B cell (primary cell): Measurements from ENCODE around the gene NBDY. TPM values are rescaled to one million over a fixed set of nuclear protein-coding genes. Genes with fewer than 3 reads are reported as not detected.

Source experiments
- ATAC-seq: fragments of 200-7000 bp; cut with Tn5 transposase; one replicate; pipeline ENCODE4 v1.10.0; 2021; ENCODE audit warnings: low read depth, mild to moderate bottlenecking, moderate number of reproducible peaks, moderate library complexity
- CTCF ChIA-PET: fragments of 350-600 bp; sonication (Branson Sonifier 250); formaldehyde crosslinking; loops from one replicate; lab custom pipeline; 2021; ENCODE audit warnings: antibody characterized with exemption, inconsistent platforms; lab: Charles Lee
- POLR2A ChIA-PET: fragments of 350-600 bp; sonication (Branson Sonifier 250); formaldehyde crosslinking; loops from one replicate; lab custom pipeline; 2021; ENCODE audit warnings: antibody characterized with exemption; lab: Charles Lee
- DNase-seq: peaks from one replicate; pipeline ENCODE4 v3.0.0; 2013
- H2AFZ ChIP-seq: 2 replicates; pipeline ENCODE4 v1.6.1; 2012; ENCODE audit warnings: mild to moderate bottlenecking, low read depth, low read length; ENCODE audit not compliant: insufficient read depth, poor library complexity, severe bottlenecking
- H3K27ac ChIP-seq, 2 donors: 1 replicate in 1 of 2; 2 replicates in 1 of 2; pipeline ENCODE4 v1.5.1; 2012 to 2013; ENCODE audit warnings: low read length in 2 of 2, mild to moderate bottlenecking in 2 of 2, moderate library complexity in 1 of 2
- H3K27me3 ChIP-seq, 4 experiments: fragments of 200-600 bp in 1 of 4; sonication (generic) in 1 of 4; replicated peaks in 1 of 4; 1 replicate in 2 of 4; 2 replicates in 2 of 4; pipeline versions ENCODE4 v1.6.1 to v1.7.0; 2013 to 2016; ENCODE audit warnings: low read length in 3 of 4, mild to moderate bottlenecking in 2 of 4, mixed read lengths in 1 of 4, moderate library complexity in 1 of 4; ENCODE audit not compliant: insufficient read depth in 4 of 4, control insufficient read depth in 3 of 4; ENCODE audit errors: control extremely low read depth in 1 of 4
- H3K36me3 ChIP-seq, 2 experiments: replicated peaks in 1 of 2; 1 replicate in 1 of 2; 2 replicates in 1 of 2; pipeline versions ENCODE4 v1.6.1 to v1.7.1; 2013; ENCODE audit warnings: low read length in 1 of 2; ENCODE audit not compliant: insufficient read depth in 2 of 2, control insufficient read depth in 1 of 2; ENCODE audit errors: control extremely low read depth in 1 of 2, extremely low read depth in 1 of 2
- H3K4me1 ChIP-seq, 2 donors: fragments of 200-600 bp in 1 of 2; sonication (generic) in 1 of 2; 1 replicate in 1 of 2; 2 replicates in 1 of 2; pipeline versions ENCODE4 v1.5.1 to v1.6.1; 2013 to 2017; ENCODE audit warnings: low read length in 2 of 2; ENCODE audit not compliant: control insufficient read depth in 2 of 2, insufficient read depth in 2 of 2
- H3K4me2 ChIP-seq: replicated peaks from 2 replicates; pipeline ENCODE3; 2012; ENCODE audit warnings: mild to moderate bottlenecking, low read depth, low read length; ENCODE audit not compliant: poor library complexity, severe bottlenecking
- H3K4me3 ChIP-seq, 5 experiments: fragments of 200-600 bp in 1 of 5; sonication (generic) in 1 of 5; 1 replicate in 3 of 5; 2 replicates in 2 of 5; pipeline versions ENCODE4 v1.5.1 to v1.7.0; 2011 to 2016; ENCODE audit warnings: low read length in 4 of 5, mild to moderate bottlenecking in 4 of 5, low read depth in 2 of 5, control low read depth in 1 of 5, moderate library complexity in 1 of 5; ENCODE audit not compliant: insufficient read depth in 1 of 5; ENCODE audit errors: control extremely low read depth in 1 of 5, extremely low read depth in 1 of 5
- H3K79me2 ChIP-seq: fragments of 200-600 bp; sonication (generic); one replicate; pipeline ENCODE4 v1.6.0; 2016; ENCODE audit warnings: low read length; ENCODE audit not compliant: control insufficient read depth, insufficient read depth
- H3K9ac ChIP-seq: fragments of 200-600 bp; sonication (generic); 2 replicates; pipeline ENCODE4 v1.6.1; 2017; ENCODE audit warnings: mild to moderate bottlenecking, low read length, moderate library complexity
- H3K9me3 ChIP-seq, 3 donors: one replicate each; pipeline versions ENCODE4 v1.6.1 to v1.7.1; 2013; ENCODE audit warnings: low read length in 2 of 3; ENCODE audit not compliant: control insufficient read depth in 2 of 3, insufficient read depth in 1 of 3; ENCODE audit errors: control extremely low read depth in 1 of 3
- H4K20me1 ChIP-seq: 2 replicates; pipeline ENCODE4 v1.6.0; 2012; ENCODE audit warnings: mild to moderate bottlenecking, low read length; ENCODE audit not compliant: insufficient read depth, control insufficient read depth, poor library complexity, severe bottlenecking
- H3K27ac Mint-ChIP-seq: one replicate; pipeline ENCODE4 v1.8.0; 2021; ENCODE audit warnings: mixed read lengths
- H3K27me3 Mint-ChIP-seq: one replicate; pipeline ENCODE4 v1.8.0; 2021; ENCODE audit warnings: mixed read lengths
- H3K4me1 Mint-ChIP-seq: one replicate; pipeline ENCODE4 v1.8.0; 2021; ENCODE audit warnings: mixed read lengths
- H3K4me3 Mint-ChIP-seq: one replicate; pipeline ENCODE4 v1.8.0; 2021; ENCODE audit warnings: mixed read lengths
- H3K9me3 Mint-ChIP-seq: one replicate; pipeline ENCODE4 v1.8.0; 2022; ENCODE audit warnings: mixed read lengths; ENCODE audit not compliant: insufficient read depth
- EZH2 ChIP-seq: IDR thresholded peaks from 2 replicates; pipeline ENCODE4 v1.6.1; 2012; ENCODE audit warnings: borderline replicate concordance, low read depth, mild to moderate bottlenecking, moderate library complexity, low read length; ENCODE audit not compliant: insufficient read depth, poor library complexity, severe bottlenecking
- WGBS: methylation state at CpG from one replicate; pipeline ENCODE4 v1.1.5; 2013; ENCODE audit warnings: missing lambda C conversion rate; ENCODE audit not compliant: insufficient coverage; 5-methylcytosine and 5-hydroxymethylcytosine counted together
- intact Hi-C: fragments of 100-400 bp; cut with micrococcal nuclease; formaldehyde crosslinking; loops from one replicate; pipeline ENCODE4 v1.10.0; 2022
- polyA plus RNA-seq: library from polyadenylated mRNA; depleted of rRNA; stranded (reverse); fragments of >200 nt; gene quantifications from 2 replicates; pipeline ENCODE4 v1.2.3, GENCODE V29; 2012
- total RNA-seq, 2 donors: library from RNA; stranded (reverse); fragments of 120-200 nt in 1 of 2; gene quantifications; 1 replicate in 1 of 2; 2 replicates in 1 of 2; pipeline versions ENCODE4 v1.2.3 to v1.2.4, GENCODE V29; 2013 to 2022
- TF ChIP-seq, protein P1 (sequence below): fragments of 200-600 bp; IDR thresholded peaks from one replicate; pipeline ENCODE4 v1.8.0; 2022; ENCODE audit warnings: antibody characterized with exemption, mild to moderate bottlenecking

NBDY gene
- total and polyA plus RNA-seq, 2 donors (not counting 1 experiment from before 2014, with no cell fraction given): 26.7 to 36.5 TPM

- DNase-seq (peak; percentile 62), ATAC-seq (peak; percentile 35)
- Histone ChIP-seq H3K9ac (no peak overlapping the region), H3K27ac (no peak overlapping the region), H3K79me2 (peaks cover 45% of the 10 kb centered on the region), H3K4me3 (no peak overlapping the region), H3K4me2 (no peak overlapping the region), H2AFZ (no peak overlapping the region), H3K9me3 (no peaks in the 10 kb centered on the region), H3K4me1 (peaks cover 5 to 8% of the 10 kb centered on the region in 2 donors), H3K36me3 (peaks cover 0 to 2% of the 10 kb centered on the region in 2 experiments), H3K27me3 (no peaks in the 10 kb centered on the region), H4K20me1 (no peaks in the 10 kb centered on the region)
- Mint-ChIP-seq H3K4me1 (peaks cover 23% of the 10 kb centered on the region), H3K27me3 (no peaks in the 10 kb centered on the region), H3K9me3 (no peaks in the 10 kb centered on the region), H3K27ac (no peak overlapping the region), H3K4me3 (no peak overlapping the region)
- POLR2A ChIA-PET: no interaction called here
- intact Hi-C loops: no loop called here
- CTCF ChIA-PET: interaction anchor here (0.9 to 2.4 kb wide), 3 partner anchors 10 to 452 kb away, joined by 3 to 6 read pairs (median 4); no protein-coding TSS in a partner anchor
- TF ChIP-seq, protein P1, sequence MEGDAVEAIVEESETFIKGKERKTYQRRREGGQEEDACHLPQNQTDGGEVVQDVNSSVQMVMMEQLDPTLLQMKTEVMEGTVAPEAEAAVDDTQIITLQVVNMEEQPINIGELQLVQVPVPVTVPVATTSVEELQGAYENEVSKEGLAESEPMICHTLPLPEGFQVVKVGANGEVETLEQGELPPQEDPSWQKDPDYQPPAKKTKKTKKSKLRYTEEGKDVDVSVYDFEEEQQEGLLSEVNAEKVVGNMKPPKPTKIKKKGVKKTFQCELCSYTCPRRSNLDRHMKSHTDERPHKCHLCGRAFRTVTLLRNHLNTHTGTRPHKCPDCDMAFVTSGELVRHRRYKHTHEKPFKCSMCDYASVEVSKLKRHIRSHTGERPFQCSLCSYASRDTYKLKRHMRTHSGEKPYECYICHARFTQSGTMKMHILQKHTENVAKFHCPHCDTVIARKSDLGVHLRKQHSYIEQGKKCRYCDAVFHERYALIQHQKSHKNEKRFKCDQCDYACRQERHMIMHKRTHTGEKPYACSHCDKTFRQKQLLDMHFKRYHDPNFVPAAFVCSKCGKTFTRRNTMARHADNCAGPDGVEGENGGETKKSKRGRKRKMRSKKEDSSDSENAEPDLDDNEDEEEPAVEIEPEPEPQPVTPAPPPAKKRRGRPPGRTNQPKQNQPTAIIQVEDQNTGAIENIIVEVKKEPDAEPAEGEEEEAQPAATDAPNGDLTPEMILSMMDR: peak; percentile 71
- no peak for TF ChIP-seq EZH2
- no CpG with 5 or more reads among the region's 2 CpGs for WGBS
Measured at GRCh38 chrX:56733459-56734046, 4.5 kb downstream of the NBDY start.

GRCh38 chrX:56736219-56736618, 7.2 kb downstream of the NBDY start:
- DNase-seq (no peak), ATAC-seq (no peak)
- POLR2A ChIA-PET: no interaction called here
- Histone ChIP-seq H2AFZ (no peak overlapping the region), H4K20me1 (no peaks in the 10 kb centered on the region), H3K36me3 (peaks cover 0 to 2% of the 10 kb centered on the region in 2 experiments), H3K4me2 (no peak overlapping the region), H3K9ac (no peak overlapping the region), H3K79me2 (peaks cover 42% of the 10 kb centered on the region), H3K27ac (no peak overlapping the region), H3K4me3 (no peak overlapping the region), H3K9me3 (no peaks in the 10 kb centered on the region), H3K4me1 (no peaks in the 10 kb centered on the region), H3K27me3 (no peaks in the 10 kb centered on the region)
- CTCF ChIA-PET: interaction anchor here (1.6 kb wide), 1 partner anchor 8 kb away, joined by 5 read pairs; no protein-coding TSS in a partner anchor
- H3K4me3 Mint-ChIP-seq: no peak overlapping the region
- no peak overlapping the region for H3K27ac Mint-ChIP-seq
- peaks cover 24% of the 10 kb centered on the region for H3K4me1 Mint-ChIP-seq
- no peak for TF ChIP-seq EZH2
- TF ChIP-seq, protein P1: no peak
- no peaks in the 10 kb centered on the region for H3K27me3 Mint-ChIP-seq
- intact Hi-C loops: no loop called here
- H3K9me3 Mint-ChIP-seq: no peaks in the 10 kb centered on the region
- 95% methylated on average over 4 of the region's 14 CpGs for WGBS
